ENCODE data around the gene SLAMF1.
"Not testable (repeated sequence)": the region's sequence is repeated elsewhere in the genome, so short reads cannot be mapped to it uniquely, and the experiment has no call there.

The SLAMF1 gene

DNA sequence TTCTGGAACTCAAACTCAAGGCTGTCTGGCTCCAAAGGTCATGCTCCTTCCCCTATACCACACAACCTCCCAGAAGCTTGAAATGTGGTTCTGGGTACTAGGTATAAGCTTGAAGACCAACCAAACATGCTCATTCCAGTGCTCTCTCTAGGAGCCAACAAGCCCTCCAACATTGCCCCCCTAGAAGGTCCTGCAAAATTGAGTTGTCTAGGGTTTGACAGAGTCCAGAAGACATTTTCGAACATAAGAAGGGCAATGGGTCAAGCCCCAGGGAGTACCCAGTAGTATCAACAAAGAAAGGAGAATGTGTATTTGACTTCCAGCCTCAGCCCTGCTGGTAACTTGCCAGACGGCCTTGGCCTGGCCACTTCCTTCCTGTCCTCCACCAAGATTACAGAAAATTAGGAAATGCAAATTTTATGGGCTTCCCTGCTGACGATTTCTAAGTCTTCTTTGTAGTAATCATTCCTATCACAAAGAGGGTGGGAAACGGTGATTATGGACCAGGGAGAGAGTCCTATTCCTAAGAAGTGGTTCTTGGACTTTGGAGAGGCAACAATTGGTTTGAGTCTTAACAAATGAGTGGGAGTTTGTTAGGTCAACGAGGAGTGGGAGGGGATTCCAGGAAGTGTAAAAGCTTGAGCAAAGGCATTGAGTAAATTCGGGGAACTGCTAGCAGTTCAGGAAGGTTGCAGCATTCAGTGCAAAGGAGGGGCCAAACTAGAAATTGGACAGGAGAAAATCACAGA, 18.7 kb upstream of the SLAMF1 start:
- in situ Hi-C loops (cut with MboI; ENCODE audit: low sequenced_read_pairs): no loop called here

DNA sequence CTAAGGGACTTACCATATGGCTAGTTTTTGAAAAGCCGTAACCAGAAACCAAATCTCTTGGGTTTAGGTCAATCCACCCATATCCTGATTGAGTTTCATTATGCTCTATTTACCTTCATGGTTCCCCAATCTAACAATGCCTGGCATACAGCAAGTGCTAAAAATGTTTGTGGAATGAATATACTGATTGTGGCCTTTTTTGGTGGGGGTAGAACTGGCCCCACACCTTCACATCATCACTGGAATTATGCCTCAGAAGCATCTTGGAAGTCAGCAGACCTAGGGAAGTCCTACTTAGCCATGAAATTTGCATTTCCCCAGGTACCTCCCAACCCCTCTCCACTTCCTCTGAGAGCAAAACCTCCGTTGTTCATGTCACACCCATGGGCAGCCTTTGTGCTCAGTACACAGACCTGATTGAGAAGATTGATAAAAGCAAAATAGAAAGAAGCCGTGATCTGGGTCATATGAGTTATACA, 17.8 kb upstream of the SLAMF1 start:
- in situ Hi-C loops (cut with MboI; ENCODE audit: low sequenced_read_pairs): no loop called here

DNA sequence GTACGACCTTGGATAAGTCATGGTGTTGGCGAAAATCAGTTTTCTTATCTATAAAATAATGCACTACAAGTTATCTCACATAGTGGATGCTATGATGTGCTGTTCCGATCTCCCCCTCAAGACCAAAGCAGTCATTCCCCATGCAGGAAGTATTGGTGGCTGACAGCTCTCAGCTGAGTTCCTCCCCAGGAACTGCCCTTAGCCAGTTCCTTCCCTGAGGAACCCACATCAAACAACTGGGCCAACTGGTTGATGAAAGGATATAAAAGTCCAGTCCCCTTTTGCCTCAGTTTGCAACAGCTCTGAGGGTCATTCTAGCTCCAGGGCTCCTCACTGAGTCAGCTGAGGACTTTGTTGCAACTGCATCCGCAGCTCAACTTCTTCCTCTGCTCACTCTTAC, 16.1 kb upstream of the SLAMF1 start:
- in situ Hi-C loops (cut with MboI; ENCODE audit: low sequenced_read_pairs): no loop called here

DNA sequence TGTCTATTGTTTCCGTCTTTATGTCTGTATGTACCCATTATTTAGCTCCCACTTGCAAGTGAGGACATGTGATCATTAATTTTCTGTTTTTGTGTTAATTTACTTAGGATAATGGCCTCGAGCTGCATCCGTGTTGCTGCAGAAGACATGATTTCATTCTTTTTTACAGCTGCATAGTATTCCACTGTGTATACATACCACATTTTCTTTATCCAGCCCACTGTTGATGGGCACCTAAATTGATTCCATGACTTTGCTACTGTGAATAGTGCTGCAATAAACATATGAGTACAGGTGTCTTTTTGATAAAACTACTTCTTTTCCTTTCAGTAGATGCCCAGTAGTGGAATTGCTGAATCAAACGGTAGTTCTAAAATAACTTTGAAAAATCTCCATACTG, 12.7 kb upstream of the SLAMF1 start:
- in situ Hi-C loops (cut with MboI; ENCODE audit: low sequenced_read_pairs): no loop called here

- in situ Hi-C loops (cut with MboI; ENCODE audit: low sequenced_read_pairs): no loop called here
Measured at GRCh38 chr1:160658814-160659193, 12.0 kb upstream of the SLAMF1 start.

- in situ Hi-C loops (cut with MboI; ENCODE audit: low sequenced_read_pairs): no loop called here
Measured at GRCh38 chr1:160658162-160658813, 11.4 kb upstream of the SLAMF1 start.

- in situ Hi-C loops (cut with MboI; ENCODE audit: low sequenced_read_pairs): no loop called here
Measured at GRCh38 chr1:160657250-160657781, 10.5 kb upstream of the SLAMF1 start.

- in situ Hi-C loops (cut with MboI; ENCODE audit: low sequenced_read_pairs): no loop called here
Measured at GRCh38 chr1:160656737-160657136, 9.9 kb upstream of the SLAMF1 start.

GRCh38 chr1:160653620-160654016, 6.8 kb upstream of the SLAMF1 start:
- in situ Hi-C loops (cut with MboI; ENCODE audit: low sequenced_read_pairs): no loop called here

- in situ Hi-C loops (cut with MboI; ENCODE audit: low sequenced_read_pairs): no loop called here
Measured at GRCh38 chr1:160652924-160653619, 6.2 kb upstream of the SLAMF1 start.

DNA sequence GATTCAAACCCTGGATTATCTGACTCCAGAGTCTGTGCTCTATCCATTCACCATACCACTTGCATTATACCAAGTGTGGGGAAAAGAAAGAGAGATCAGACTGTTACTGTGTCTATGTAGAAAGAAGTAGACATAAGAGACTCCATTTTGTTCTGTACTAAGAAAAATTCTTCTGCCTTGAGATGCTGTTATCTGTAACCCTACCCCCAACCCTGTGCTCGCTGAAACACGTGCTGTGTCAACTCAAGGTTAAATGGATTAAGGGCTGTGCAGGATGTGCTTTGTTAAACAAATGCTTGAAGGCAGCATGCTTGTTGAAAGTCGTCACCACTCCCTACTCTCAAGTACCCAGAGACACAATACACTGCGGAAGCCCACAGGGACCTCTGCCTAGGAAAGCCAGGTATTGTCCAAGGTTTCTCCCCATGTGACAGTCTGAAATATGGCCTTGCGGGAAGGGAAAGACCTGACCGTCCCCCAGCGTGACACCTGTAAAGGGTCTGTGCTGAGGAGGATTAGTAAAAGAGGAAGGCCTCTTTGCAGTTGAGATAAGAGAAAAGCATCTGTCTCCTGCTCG, 5.3 kb upstream of the SLAMF1 start:
- in situ Hi-C loops (cut with MboI; ENCODE audit: low sequenced_read_pairs): not testable (repeated sequence)

DNA sequence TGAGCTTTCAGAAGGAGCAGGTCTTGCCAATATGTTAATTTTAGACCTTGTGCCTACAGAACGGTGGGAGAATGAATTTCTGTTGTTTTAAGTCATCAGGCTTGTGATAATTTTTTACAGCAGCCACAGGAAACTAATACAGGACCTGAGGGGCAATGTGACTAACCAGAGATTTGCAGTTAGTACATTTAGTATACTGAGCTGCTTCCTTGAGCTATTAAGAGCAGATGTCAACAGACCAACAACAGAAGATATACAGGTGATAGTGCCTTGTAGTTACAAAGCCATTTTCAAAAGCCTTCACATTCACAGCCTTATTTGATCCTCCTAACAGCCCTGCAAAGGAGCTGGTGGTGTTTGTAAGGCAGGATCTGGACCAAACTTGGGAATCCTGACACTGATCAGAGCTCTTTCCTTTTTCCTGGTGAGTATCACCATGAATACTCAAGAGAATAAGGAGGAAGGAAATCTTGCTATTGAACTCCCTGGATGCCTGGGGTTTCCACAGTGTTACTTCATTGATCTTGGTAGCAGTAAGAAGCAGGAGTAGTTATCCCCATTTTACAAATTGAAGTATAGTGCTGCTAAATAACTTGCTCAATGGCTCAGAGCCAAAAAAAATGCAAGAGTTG, 4.7 kb upstream of the SLAMF1 start:
- in situ Hi-C loops (cut with MboI; ENCODE audit: low sequenced_read_pairs): no loop called here

DNA sequence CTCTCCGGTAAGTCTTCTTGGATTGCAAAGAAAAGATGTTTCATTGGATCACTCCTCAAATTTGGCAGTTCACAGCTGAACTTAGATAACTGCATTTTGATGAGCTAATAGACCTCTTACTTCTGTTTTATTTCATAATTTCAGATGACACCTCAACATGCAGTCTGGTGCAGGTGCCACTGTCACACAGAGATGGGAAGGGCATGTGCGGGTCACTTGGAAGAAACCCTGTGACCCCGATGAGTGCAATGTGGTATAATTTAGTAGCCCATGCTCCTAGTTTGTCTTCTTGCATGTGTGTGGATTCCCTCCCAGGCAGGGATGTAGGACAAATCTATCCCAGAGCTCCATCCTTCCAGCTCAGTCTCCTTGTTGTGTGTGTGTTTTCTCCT, 481 bp upstream of the SLAMF1 start:
- in situ Hi-C loops (cut with MboI; ENCODE audit: low sequenced_read_pairs): no loop called here

- in situ Hi-C loops (cut with MboI; ENCODE audit: low sequenced_read_pairs): no loop called here
Measured at GRCh38 chr1:160646180-160646579, 664 bp downstream of the SLAMF1 start.

DNA sequence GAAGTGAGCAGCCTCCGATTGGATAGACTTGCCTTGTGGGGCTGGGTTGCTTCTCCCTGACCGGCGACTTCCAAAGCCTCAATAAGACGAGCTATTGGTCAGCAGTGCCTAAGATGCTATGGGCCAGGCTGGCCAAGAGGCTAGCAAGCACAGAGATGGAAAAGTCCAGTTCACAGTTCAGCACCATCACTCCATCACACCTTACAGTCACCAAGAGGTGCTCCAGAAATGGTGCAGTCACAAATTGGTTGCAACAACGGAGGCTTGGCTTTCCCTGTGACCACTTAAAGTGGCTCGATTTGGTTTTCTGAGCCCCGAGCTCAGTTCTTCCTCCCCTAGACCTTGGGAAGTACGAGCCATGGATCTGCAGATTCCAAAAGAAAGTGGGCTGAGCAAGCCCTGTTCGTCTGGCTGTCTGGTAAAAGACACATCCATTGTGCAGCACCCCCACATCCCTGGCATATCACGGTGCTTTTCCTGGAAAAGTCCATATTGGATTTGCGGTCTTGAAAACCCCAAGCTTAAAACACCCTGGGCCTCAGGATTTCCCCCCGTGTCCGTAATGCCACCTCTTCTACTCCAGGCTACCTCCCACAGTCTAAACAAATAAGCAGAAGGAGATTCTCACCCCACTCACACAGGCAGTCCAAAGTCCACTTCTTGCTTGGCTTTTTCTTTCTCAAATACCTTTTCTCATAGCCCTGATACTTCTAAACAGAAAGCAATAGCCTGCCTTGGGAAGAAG, 1.3 kb downstream of the SLAMF1 start:
- in situ Hi-C loops (cut with MboI; ENCODE audit: low sequenced_read_pairs): no loop called here

DNA sequence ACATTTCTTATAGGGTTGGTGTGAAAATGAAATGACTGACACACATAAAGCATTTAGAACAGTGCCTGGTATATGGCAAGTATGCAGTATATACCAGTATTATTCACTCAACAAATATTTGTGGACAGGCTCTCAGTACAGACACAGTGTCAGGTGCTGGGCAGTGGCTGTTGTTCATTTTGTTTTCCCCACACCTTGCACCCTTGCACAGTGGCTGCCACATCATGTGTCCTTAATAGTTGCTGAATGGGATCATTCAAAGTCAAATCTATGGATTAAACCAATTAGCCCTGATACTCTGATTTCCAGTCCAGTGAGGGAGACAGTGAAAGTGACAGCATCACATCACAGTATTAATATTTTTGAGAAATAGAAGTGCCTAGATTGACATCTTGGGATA, 2.4 kb downstream of the SLAMF1 start:
- in situ Hi-C loops (cut with MboI; ENCODE audit: low sequenced_read_pairs): no loop called here

GRCh38 chr1:160643138-160643537, 3.7 kb downstream of the SLAMF1 start:
- in situ Hi-C loops (cut with MboI; ENCODE audit: low sequenced_read_pairs): no loop called here

DNA sequence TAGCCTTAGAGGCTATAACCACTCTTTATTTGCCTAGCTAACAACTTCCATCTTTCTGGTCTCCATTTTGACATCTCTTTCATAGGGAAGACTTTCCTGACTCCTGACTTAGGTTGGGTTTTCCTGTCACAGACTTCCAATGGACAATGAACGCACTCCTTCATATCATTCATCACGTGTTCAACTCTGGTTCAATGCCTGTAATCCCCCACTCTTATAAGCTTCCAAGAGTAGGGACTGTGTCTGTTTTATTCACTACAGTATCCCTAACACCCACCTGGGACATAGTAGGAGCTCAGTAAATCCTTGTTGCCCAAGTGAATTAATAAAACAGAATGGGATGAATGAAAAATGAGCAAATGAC, 4.6 kb downstream of the SLAMF1 start:
- in situ Hi-C loops (cut with MboI; ENCODE audit: low sequenced_read_pairs): no loop called here

- in situ Hi-C loops (cut with MboI; ENCODE audit: low sequenced_read_pairs): no loop called here
Measured at GRCh38 chr1:160641323-160642280, 5.2 kb downstream of the SLAMF1 start.

Data from hTERT RPE-1 (cell line).